Activated CD4-positive, alpha-beta T cell treated with anti-CD3 and anti-CD28 coated beads, Interleukin-2, amount 50 U/mL, for 24 hours (primary cell): ENCODE measurements around the gene DOK1.
"Not testable (repeated sequence)": the region's sequence is repeated elsewhere in the genome, so short reads cannot be mapped to it uniquely, and the experiment has no call there.

Source experiments
- DNase-seq, 2 donors: peaks; one replicate each; pipeline ENCODE4 v3.0.0-alpha.2; 2020; ENCODE audit warnings: low read depth in 1 of 2, low spot score in 1 of 2

DOK1 gene

DNA sequence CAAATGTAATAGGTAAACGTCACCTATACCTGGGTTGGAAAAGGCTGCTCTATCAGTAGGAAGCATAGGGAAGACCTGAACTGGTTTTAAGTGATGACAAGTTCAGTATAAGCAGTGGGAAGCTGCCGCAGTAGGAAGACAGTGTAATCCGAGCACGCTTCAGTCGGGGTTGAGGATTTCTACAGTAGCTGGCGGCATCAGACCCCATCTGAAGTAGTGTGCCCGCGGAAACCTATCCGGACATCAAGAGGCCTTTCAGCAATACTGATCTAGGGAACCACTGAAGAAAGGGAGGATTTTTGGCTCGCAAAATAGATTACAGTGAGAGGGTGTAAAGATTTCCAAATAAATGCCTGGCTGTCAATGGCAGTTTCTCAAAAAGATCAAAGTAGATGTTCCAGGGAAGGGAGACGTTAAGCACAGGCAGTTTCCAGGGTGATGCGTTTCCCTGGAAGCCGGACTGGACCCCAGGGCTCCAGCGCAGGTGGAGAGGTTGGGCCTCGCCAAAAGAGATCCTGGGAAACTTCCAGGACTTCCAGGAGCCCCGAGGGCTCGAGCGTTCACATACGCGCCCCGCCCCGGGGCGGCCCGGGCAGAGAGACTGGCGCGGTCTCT lies 6.1 kb upstream of the DOK1 start:
- no peak for DNase-seq

- DNase-seq, result no peak
Measured at GRCh38 chr2:74548900-74549826, 5.4 kb upstream of the DOK1 start.

- DNase-seq, result no peak
Measured at GRCh38 chr2:74550231-74550630, 4.3 kb upstream of the DOK1 start.

DNA sequence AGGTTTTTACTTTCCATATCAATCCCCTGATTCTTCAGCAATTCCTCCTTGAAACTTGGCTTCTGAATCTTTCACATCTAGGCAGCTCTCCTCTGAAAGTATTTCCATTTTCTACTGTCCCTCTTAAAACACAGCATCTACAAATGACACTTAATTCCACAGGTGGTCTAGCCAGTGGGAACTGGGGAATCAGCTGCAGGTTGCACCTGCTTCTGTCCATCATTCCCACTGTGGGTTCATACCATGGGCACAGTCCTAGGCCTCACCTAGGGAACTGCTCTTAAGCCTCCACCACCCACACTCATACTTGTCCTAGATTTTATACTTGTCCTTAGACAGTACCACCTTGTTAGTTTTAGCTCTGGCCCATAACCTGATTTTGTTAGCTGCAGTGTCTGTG lies 3.0 kb upstream of the DOK1 start:
- no peak for DNase-seq

DNA sequence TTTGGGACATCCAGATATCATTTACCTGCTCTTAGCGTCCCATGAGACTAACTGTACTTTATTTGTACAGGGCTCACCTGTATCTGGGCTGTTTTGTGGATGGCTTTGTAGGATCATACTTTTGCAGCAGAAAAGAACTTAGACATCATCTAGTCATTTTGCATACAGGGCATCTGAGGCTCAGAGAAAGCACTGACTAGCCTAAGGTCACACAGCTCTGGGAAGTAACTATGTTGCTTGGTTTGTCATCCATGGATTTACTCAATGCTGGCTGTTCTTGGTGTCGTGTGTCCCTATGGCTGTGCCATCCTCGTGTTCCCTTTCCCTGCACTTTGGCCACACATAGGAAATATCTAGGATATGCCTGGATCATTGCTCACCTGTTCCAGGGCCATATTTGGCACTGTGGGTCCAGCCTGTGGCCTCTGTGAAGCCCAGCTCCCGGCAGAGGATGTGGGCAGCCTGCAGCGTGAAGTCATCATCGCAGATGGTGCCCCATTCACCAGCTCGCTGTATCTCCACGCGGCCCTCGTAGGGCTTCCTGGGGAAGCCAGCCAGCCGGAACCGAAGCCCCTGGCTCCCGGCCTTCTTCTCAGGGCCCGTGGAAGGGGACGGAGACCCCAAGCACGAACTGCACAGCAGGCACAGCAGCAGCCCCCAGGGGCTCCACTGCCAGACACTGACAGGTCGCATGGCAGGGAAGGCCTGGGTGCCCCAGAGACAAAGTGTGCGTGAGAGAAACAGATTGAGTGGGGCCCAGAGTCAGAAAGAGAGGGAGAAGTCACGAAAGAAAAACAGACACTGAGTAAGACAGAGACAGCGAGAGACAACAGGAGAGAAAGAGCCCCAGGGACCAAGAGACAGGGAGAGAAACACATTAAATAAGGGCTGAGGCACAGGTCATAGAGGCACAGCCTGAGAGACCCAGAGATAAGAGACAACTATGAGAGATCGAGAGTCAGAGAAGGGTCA lies 2.3 kb upstream of the DOK1 start:
- DNase-seq, result no peak

DNA sequence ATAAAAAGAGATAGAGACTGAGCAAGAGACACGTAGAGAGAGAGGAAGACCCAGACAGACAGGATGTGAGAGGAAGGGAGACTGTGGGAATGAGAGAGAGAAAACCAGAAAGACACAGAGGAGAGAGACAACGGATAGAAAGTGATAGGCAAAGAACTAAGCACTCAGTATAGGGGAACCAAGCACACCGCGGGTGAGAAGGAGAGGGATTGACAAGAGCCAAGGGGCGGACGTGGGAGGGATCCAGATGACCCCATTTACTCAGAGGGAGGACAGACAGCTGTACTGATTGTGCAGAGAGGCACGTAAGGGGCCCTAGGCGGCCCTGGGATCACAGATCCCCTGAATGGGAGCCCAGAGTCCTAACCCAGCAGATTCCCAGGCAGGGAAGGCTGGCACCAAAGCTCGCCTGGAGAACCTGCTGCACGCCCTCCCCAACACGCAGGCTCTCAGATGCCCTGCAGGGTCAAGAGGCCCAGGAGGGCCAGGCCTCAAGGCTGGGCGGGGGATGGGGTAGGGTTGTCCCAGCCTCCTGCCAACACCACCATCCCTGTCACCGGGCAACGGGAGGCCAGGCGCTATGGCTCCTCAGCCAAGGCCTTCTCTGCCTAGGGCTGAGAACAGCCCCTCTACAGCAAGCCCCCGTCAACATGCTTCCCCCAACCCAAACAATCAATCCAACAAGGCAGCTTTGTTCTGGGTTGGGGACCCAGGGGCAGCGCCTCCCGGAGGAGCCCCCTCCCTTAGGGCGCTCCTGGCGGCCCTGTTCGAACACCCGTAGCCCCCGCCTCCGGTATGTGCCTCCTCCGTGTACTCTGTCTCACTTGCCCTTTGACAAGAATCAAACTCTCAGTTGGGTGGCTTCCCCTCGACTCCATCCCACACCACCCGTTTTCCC lies 1.4 kb upstream of the DOK1 start:
- no peak for DNase-seq

GRCh38 chr2:74554820-74555531 lies 456 bp downstream of the DOK1 start:
- no peak for DNase-seq

DNA sequence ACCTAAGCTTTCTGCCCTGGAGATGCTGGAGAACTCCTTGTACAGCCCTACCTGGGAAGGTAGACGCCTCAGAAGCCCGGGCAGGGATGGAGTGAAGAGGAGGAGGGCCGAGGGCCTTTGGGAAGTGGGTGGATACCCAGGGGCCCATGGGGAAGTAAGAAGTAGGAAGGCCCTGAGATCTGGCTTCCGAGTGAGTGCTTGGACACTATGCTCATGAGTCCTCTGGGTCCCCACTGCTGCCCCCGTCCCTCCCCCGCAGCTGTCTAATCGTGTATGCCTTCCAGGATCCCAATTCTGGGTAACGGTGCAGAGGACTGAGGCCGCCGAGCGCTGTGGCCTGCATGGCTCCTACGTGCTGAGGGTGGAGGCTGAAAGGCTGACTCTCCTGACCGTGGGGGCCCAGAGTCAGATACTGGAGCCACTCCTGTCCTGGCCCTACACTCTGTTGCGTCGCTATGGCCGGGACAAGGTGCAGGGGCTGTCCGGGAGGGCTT lies 1.1 kb downstream of the DOK1 start:
- DNase-seq, result no peak

GRCh38 chr2:74556159-74556558 lies 1.6 kb downstream of the DOK1 start:
- no peak for DNase-seq

DNA sequence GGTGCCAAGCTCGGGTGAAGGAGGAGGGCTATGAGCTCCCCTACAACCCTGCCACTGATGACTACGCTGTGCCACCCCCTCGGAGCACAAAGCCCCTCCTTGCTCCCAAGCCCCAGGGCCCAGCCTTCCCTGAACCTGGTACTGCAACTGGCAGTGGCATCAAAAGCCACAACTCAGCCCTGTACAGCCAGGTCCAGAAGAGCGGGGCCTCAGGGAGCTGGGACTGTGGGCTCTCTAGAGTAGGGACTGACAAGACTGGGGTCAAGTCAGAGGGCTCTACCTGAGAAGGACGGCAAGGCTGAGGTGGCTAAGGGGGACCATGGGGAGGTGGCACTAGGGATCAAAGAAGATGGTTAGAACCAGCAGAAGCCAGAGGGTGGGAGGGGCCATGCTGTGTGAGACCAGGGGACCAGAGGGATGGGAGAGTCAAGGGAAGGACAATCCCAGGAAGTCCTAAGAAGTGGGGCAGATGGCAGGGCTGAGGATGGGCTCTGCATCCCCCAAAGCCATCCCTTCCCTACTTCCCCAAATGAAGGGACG lies 2.4 kb downstream of the DOK1 start:
- no peak for DNase-seq

DNA sequence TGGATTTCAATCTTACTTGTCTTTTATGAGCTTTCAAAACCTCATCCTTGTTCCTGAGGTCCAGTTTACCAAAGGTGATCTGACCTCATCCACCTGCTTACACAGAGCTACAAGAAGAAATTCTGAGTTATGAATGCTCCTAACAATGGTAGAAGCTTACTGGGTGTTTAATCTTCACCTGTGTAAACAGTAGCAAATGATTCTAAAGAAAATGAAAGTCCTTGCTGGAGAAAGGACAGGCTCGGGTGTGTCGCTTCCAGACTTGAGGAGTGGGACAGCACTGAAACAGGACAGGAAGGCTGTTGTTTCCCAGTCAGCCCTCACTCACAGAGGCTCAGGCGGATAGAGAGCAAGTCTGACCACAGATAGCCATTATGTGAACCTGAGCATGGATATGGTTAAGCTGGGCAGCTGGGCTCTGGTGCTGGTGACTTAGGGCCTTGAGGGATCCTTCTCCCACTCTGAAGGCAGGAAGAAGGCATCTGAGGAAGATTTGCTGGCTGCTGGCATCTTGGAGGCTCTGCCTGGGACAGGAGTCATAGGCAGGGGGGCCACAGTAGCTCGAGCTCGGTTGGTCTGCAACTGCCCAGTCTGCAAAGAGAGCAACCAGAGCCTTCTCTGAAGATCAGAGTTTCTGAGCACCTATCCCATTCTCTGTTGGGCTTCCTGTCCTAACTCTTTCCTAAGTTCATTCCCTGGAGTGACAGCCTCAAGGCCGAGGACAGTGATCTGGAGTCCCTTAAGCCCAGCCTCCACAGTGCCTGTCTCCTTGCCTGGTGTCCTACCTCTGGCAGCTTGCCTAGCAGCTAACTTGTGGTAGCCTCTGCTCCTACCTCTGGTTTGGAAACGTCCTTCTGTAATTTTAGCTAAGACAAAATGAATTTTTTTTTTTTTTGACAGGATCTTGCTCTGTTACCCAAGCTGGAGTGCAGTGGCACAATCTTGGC lies 4.0 kb downstream of the DOK1 start:
- DNase-seq, result no peak

- DNase-seq, result no peak
Measured at GRCh38 chr2:74559912-74560311, 5.4 kb downstream of the DOK1 start.

- DNase-seq, result no peak
Measured at GRCh38 chr2:74560591-74560990, 6.1 kb downstream of the DOK1 start.

- not testable (repeated sequence) for DNase-seq
Measured at GRCh38 chr2:74561022-74561421, 6.5 kb downstream of the DOK1 start.

GRCh38 chr2:74562126-74562775 lies 7.7 kb downstream of the DOK1 start:
- DNase-seq, result no peak

- no peak for DNase-seq
Measured at GRCh38 chr2:74564222-74564621, 9.7 kb downstream of the DOK1 start.

GRCh38 chr2:74566076-74566753 lies 11.7 kb downstream of the DOK1 start:
- DNase-seq, result no peak
